ENCODE data around the gene RBMS3. TPM values are rescaled to one million over a fixed set of nuclear protein-coding genes. Genes with fewer than 3 reads are reported as not detected.

RBMS3 gene
- total RNA-seq, 1 donor from 2014 or later = 3.4 TPM

- Histone ChIP-seq H3K36me3 (ENCODE audit: control insufficient read depth, insufficient read depth, low read length) (no peaks in the 10 kb centered on the region), H3K27me3 (ENCODE audit: control insufficient read depth, insufficient read depth, low read length) (no peaks in the 10 kb centered on the region), H3K4me3 (ENCODE audit: low read depth, low read length) (no peak overlapping the region)
- DNase-seq (ENCODE audit: low read depth) (peak; percentile 83), FAIRE-seq (no peak)
- TF ChIP-seq CTCF (IDR thresholded peaks at IDR 0.05; ENCODE audit: insufficient read depth, low read length, severe bottlenecking) = no peak
These were observed 413.0 kb downstream of the RBMS3 start for GRCh38 chr3:29693863-29694262.

- DNase-seq (ENCODE audit: low read depth) (peak; percentile 14), FAIRE-seq (no peak)
- H3K4me3 ChIP-seq (ENCODE audit: low read depth, low read length) = no peak overlapping the region
- no peaks in the 10 kb centered on the region for H3K27me3 ChIP-seq (ENCODE audit: control insufficient read depth, insufficient read depth, low read length)
- no peak for TF ChIP-seq CTCF (IDR thresholded peaks at IDR 0.05; ENCODE audit: insufficient read depth, low read length, severe bottlenecking)
- no peaks in the 10 kb centered on the region for H3K36me3 ChIP-seq (ENCODE audit: control insufficient read depth, insufficient read depth, low read length)
These were observed 413.5 kb downstream of the RBMS3 start for GRCh38 chr3:29694331-29694730.

GRCh38 chr3:29694783-29695182, 413.9 kb downstream of the RBMS3 start:
- no peak for TF ChIP-seq CTCF (IDR thresholded peaks at IDR 0.05; ENCODE audit: insufficient read depth, low read length, severe bottlenecking)
- DNase-seq (ENCODE audit: low read depth) = peak; percentile 94
- no peaks in the 10 kb centered on the region for H3K36me3 ChIP-seq (ENCODE audit: control insufficient read depth, insufficient read depth, low read length)
- H3K4me3 ChIP-seq (ENCODE audit: low read depth, low read length) = no peak overlapping the region
- no peaks in the 10 kb centered on the region for H3K27me3 ChIP-seq (ENCODE audit: control insufficient read depth, insufficient read depth, low read length)
- no peak for FAIRE-seq

- TF ChIP-seq CTCF (IDR thresholded peaks at IDR 0.05; ENCODE audit: insufficient read depth, low read length, severe bottlenecking) = no peak
- H3K4me3 ChIP-seq (ENCODE audit: low read depth, low read length) = no peak overlapping the region
- DNase-seq (ENCODE audit: low read depth) (no peak), FAIRE-seq (no peak)
- no peaks in the 10 kb centered on the region for H3K36me3 ChIP-seq (ENCODE audit: control insufficient read depth, insufficient read depth, low read length)
- H3K27me3 ChIP-seq (ENCODE audit: control insufficient read depth, insufficient read depth, low read length) = no peaks in the 10 kb centered on the region
These were observed 414.3 kb downstream of the RBMS3 start for GRCh38 chr3:29695201-29695600.

- H3K4me3 ChIP-seq (ENCODE audit: low read depth, low read length) = no peak overlapping the region
- DNase-seq (ENCODE audit: low read depth) (peak; percentile 76), FAIRE-seq (peak; percentile 18)
- H3K27me3 ChIP-seq (ENCODE audit: control insufficient read depth, insufficient read depth, low read length) = no peaks in the 10 kb centered on the region
- no peaks in the 10 kb centered on the region for H3K36me3 ChIP-seq (ENCODE audit: control insufficient read depth, insufficient read depth, low read length)
- TF ChIP-seq CTCF (IDR thresholded peaks at IDR 0.05; ENCODE audit: insufficient read depth, low read length, severe bottlenecking) = no peak
These were observed 414.9 kb downstream of the RBMS3 start for GRCh38 chr3:29695643-29696198.

GRCh38 chr3:29696311-29696710, 415.4 kb downstream of the RBMS3 start:
- TF ChIP-seq CTCF (IDR thresholded peaks at IDR 0.05; ENCODE audit: insufficient read depth, low read length, severe bottlenecking) = no peak

More at GRCh38 chr3:29696311-29696710, 415.4 kb downstream of the RBMS3 start:
- Histone ChIP-seq H3K4me3 (ENCODE audit: low read depth, low read length) (no peak overlapping the region), H3K36me3 (ENCODE audit: control insufficient read depth, insufficient read depth, low read length) (no peaks in the 10 kb centered on the region), H3K27me3 (ENCODE audit: control insufficient read depth, insufficient read depth, low read length) (no peaks in the 10 kb centered on the region)
- FAIRE-seq (no peak), DNase-seq (ENCODE audit: low read depth) (peak; percentile 12)

All from bronchial epithelial cell (primary cell).